Smooth muscle cell (in vitro differentiated cells): ENCODE measurements around the gene ANTXR1. TPM values are rescaled to one million over a fixed set of nuclear protein-coding genes. Genes with fewer than 3 reads are reported as not detected.
A peak's percentile ranks its signal among the peaks of the same experiment; 100 is the strongest.

Source experiments
- DNase-seq: peaks from one replicate; lab custom pipeline; 2025; ENCODE audit not compliant: unreplicated experiment; lab: John Stamatoyannopoulos, UW
- H2AFZ ChIP-seq: fragments of 200-600 bp; sonication (generic); 2 replicates; pipeline ENCODE4 v1.6.0; 2016; ENCODE audit warnings: antibody characterized with exemption, low read depth, mild to moderate bottlenecking
- H3F3A ChIP-seq: fragments of 200-600 bp; sonication (generic); 2 replicates; pipeline ENCODE4 v1.6.0; 2017; ENCODE audit warnings: antibody characterized with exemption, low read depth
- H3K27ac ChIP-seq: fragments of 200-600 bp; sonication (generic); 2 replicates; pipeline ENCODE4 v1.5.1; 2016; ENCODE audit warnings: low read depth, mild to moderate bottlenecking
- H3K27me3 ChIP-seq: fragments of 200-600 bp; sonication (generic); 2 replicates; pipeline ENCODE4 v1.6.1; 2016; ENCODE audit warnings: low read depth, mild to moderate bottlenecking
- H3K36me3 ChIP-seq: fragments of 200-600 bp; sonication (generic); 2 replicates; pipeline ENCODE4 v1.5.1; 2016; ENCODE audit warnings: low read depth
- H3K4me1 ChIP-seq: fragments of 200-600 bp; sonication (generic); 2 replicates; pipeline ENCODE4 v1.5.1; 2016; ENCODE audit warnings: low read depth
- H3K4me2 ChIP-seq: fragments of 200-600 bp; sonication (generic); 2 replicates; pipeline ENCODE4 v1.6.0; 2016; ENCODE audit warnings: mild to moderate bottlenecking
- H3K4me3 ChIP-seq: fragments of 200-600 bp; sonication (generic); 2 replicates; pipeline ENCODE4 v1.5.1; 2016; ENCODE audit warnings: mild to moderate bottlenecking
- H3K79me2 ChIP-seq: fragments of 200-600 bp; sonication (generic); 2 replicates; pipeline ENCODE4 v1.6.0; 2016; ENCODE audit warnings: low read depth, mild to moderate bottlenecking
- H3K9ac ChIP-seq: fragments of 200-600 bp; sonication (generic); 2 replicates; pipeline ENCODE4 v1.6.0; 2016; ENCODE audit warnings: low read depth
- H3K9me3 ChIP-seq: fragments of 200-600 bp; sonication (generic); replicated peaks from 2 replicates; pipeline ENCODE4 v1.5.1; 2016; ENCODE audit warnings: low read depth
- H4K20me1 ChIP-seq: fragments of 200-600 bp; sonication (generic); 2 replicates; pipeline ENCODE4 v1.6.0; 2016; ENCODE audit warnings: low read depth
- CTCF ChIP-seq: fragments of 200-600 bp; sonication (generic); IDR thresholded peaks from 2 replicates; pipeline ENCODE4 v1.5.1; 2017; ENCODE audit warnings: borderline replicate concordance, mild to moderate bottlenecking, antibody characterized with exemption; ENCODE audit not compliant: insufficient read depth, poor library complexity, severe bottlenecking
- WGBS: methylation state at CpG from one replicate; pipeline ENCODE4 v1.1.7; 2016; ENCODE audit warnings: low lambda C conversion rate; 5-methylcytosine and 5-hydroxymethylcytosine counted together
- polyA plus RNA-seq: library from polyadenylated mRNA; unstranded; fragments of >200 nt; fragmentation: Nextera tagmentation; extraction: Ambion mirVana; gene quantifications from 2 replicates; pipeline ENCODE4 v1.2.1, GENCODE V29; 2016
- total RNA-seq: library from RNA; depleted of rRNA; stranded (reverse); fragments of >200 nt; gene quantifications from 2 replicates; pipeline ENCODE4 v1.2.3, GENCODE V29; 2014

ANTXR1 gene
- total and polyA plus RNA-seq, 2 experiments from 2014 or later, result 292 to 309 TPM

- no peaks in the 10 kb centered on the region for H3K4me1 ChIP-seq
- H3K4me3 ChIP-seq, result no peak overlapping the region
These were observed 230.7 kb downstream of the ANTXR1 start for GRCh38 chr2:69243652-69244051.

GRCh38 chr2:69244882-69245281, 231.9 kb downstream of the ANTXR1 start:
- no peaks in the 10 kb centered on the region for H4K20me1 ChIP-seq
- H3F3A ChIP-seq, result peaks cover 27% of the 10 kb centered on the region
- H3K27me3 ChIP-seq, result no peaks in the 10 kb centered on the region
- peaks cover 21% of the 10 kb centered on the region for H3K79me2 ChIP-seq
- no peaks in the 10 kb centered on the region for H3K9me3 ChIP-seq
- no peak for DNase-seq
- TF ChIP-seq CTCF, result no peak
- H2AFZ ChIP-seq, result no peak overlapping the region
- no peak overlapping the region for H3K4me3 ChIP-seq
- no peak overlapping the region for H3K9ac ChIP-seq
- peak overlapping the region; percentile 99 for H3K27ac ChIP-seq
- WGBS, result 93% methylated on average over 6 of the region's 6 CpGs
- no peaks in the 10 kb centered on the region for H3K4me1 ChIP-seq
- peaks cover 16% of the 10 kb centered on the region for H3K36me3 ChIP-seq
- no peak overlapping the region for H3K4me2 ChIP-seq

More at GRCh38 chr2:69243652-69244051, 230.7 kb downstream of the ANTXR1 start:
- Histone ChIP-seq H3K27ac (peak overlapping the region; percentile 99), H3K36me3 (peaks cover 16% of the 10 kb centered on the region), H2AFZ (no peak overlapping the region), H4K20me1 (no peaks in the 10 kb centered on the region), H3K9ac (no peak overlapping the region), H3F3A (peaks cover 28% of the 10 kb centered on the region), H3K9me3 (no peaks in the 10 kb centered on the region), H3K4me2 (peak overlapping the region; percentile 7), H3K79me2 (peaks cover 19% of the 10 kb centered on the region), H3K27me3 (no peaks in the 10 kb centered on the region)
- no peak for DNase-seq
- TF ChIP-seq CTCF, result no peak
- WGBS, result 92% methylated on average over 4 of the region's 4 CpGs

- Histone ChIP-seq H4K20me1 (no peaks in the 10 kb centered on the region), H3K27me3 (no peaks in the 10 kb centered on the region), H3F3A (peaks cover 21% of the 10 kb centered on the region), H3K9me3 (no peaks in the 10 kb centered on the region), H3K27ac (peak overlapping the region; percentile 95), H2AFZ (no peak overlapping the region), H3K9ac (no peak overlapping the region), H3K4me3 (no peak overlapping the region), H3K79me2 (peaks cover 21% of the 10 kb centered on the region), H3K4me1 (peaks cover 6% of the 10 kb centered on the region), H3K36me3 (peaks cover 16% of the 10 kb centered on the region), H3K4me2 (no peak overlapping the region)
- no peak for DNase-seq
- TF ChIP-seq CTCF, result no peak
- 96% methylated on average over 9 of the region's 9 CpGs for WGBS
These were observed 234.6 kb downstream of the ANTXR1 start for GRCh38 chr2:69247583-69247982.

GRCh38 chr2:69248232-69248631, 235.3 kb downstream of the ANTXR1 start:
- no peak overlapping the region for H3K9ac ChIP-seq
- TF ChIP-seq CTCF, result no peak
- H3K36me3 ChIP-seq, result peaks cover 16% of the 10 kb centered on the region
- H3K9me3 ChIP-seq, result no peaks in the 10 kb centered on the region
- no peak overlapping the region for H3K4me3 ChIP-seq
- H4K20me1 ChIP-seq, result no peaks in the 10 kb centered on the region
- H3F3A ChIP-seq, result peaks cover 25% of the 10 kb centered on the region
- peak overlapping the region; percentile 95 for H3K27ac ChIP-seq
- no peak overlapping the region for H2AFZ ChIP-seq
- peaks cover 21% of the 10 kb centered on the region for H3K79me2 ChIP-seq
- no peak overlapping the region for H3K4me2 ChIP-seq
- 82% methylated on average over 4 of the region's 4 CpGs for WGBS
- DNase-seq, result no peak
- H3K27me3 ChIP-seq, result no peaks in the 10 kb centered on the region
- peaks cover 13% of the 10 kb centered on the region for H3K4me1 ChIP-seq
